ENCODE measurements around the gene MICU1.
"Not testable (repeated sequence)": the region's sequence is repeated elsewhere in the genome, so short reads cannot be mapped to it uniquely, and the experiment has no call there.

Gene MICU1

DNA sequence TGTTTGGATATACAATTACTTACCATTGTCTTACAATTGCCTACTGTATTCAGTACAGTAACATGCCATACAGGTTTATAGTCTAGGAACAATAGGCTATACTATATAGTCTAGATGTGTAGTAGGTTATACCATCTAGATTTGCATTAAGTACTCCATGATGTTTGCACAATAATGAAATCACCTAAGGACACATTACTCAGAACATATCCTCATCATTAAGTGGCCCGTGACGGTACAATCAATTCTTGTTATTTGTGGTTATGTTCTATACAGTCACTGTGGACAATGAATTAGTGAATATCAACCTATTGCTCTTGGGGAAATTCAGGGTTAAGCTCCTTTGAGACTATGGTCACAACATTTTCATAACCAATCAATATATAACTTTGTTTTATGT lies 75.6 kb downstream of the MICU1 start:
- H3K27ac ChIP-seq = no peak overlapping the region
- no peak for DNase-seq
- H3K4me3 ChIP-seq (ENCODE audit: low read depth, low read length) = no peak overlapping the region
- in situ Hi-C loops (cut with HindIII; ENCODE audit: low pct_ligation_motif_present, low sequenced_read_pairs) = no loop called here
- H3K36me3 ChIP-seq (replicated peaks) = peaks cover 9% of the 10 kb centered on the region
- TF ChIP-seq, protein P1, sequence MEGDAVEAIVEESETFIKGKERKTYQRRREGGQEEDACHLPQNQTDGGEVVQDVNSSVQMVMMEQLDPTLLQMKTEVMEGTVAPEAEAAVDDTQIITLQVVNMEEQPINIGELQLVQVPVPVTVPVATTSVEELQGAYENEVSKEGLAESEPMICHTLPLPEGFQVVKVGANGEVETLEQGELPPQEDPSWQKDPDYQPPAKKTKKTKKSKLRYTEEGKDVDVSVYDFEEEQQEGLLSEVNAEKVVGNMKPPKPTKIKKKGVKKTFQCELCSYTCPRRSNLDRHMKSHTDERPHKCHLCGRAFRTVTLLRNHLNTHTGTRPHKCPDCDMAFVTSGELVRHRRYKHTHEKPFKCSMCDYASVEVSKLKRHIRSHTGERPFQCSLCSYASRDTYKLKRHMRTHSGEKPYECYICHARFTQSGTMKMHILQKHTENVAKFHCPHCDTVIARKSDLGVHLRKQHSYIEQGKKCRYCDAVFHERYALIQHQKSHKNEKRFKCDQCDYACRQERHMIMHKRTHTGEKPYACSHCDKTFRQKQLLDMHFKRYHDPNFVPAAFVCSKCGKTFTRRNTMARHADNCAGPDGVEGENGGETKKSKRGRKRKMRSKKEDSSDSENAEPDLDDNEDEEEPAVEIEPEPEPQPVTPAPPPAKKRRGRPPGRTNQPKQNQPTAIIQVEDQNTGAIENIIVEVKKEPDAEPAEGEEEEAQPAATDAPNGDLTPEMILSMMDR (IDR thresholded peaks at IDR 0.05; ENCODE audit: low read depth, low read length, missing control alignments) = no peak
- no peaks in the 10 kb centered on the region for H3K27me3 ChIP-seq (replicated peaks)

DNA sequence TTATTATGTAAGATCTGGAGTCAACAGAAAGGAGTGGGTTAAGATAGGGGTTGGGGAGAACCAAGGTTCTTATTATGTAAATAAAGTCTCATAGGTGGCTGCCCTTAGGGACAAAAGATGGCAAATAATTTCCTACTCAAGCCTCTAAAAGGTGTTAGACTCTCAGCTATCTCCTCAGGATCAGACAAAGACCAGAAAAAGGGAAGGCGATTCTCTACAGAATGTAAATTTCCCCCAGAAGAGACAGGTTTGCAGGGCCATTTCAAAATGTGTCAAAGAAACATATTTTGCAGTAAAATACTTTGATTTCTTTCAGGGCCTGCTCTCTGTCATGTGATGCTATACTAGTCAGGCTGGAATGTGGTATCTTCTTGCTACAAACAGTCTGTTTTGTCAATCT lies 80.3 kb downstream of the MICU1 start:
- Histone ChIP-seq H3K27ac (no peak overlapping the region), H3K36me3 (replicated peaks) (peaks cover 5% of the 10 kb centered on the region), H3K27me3 (replicated peaks) (no peaks in the 10 kb centered on the region), H3K4me3 (ENCODE audit: low read depth, low read length) (no peak overlapping the region)
- in situ Hi-C loops (cut with HindIII; ENCODE audit: low pct_ligation_motif_present, low sequenced_read_pairs) = no loop called here
- DNase-seq = no peak
- TF ChIP-seq, protein P1 (IDR thresholded peaks at IDR 0.05; ENCODE audit: low read depth, low read length, missing control alignments) = no peak

DNA sequence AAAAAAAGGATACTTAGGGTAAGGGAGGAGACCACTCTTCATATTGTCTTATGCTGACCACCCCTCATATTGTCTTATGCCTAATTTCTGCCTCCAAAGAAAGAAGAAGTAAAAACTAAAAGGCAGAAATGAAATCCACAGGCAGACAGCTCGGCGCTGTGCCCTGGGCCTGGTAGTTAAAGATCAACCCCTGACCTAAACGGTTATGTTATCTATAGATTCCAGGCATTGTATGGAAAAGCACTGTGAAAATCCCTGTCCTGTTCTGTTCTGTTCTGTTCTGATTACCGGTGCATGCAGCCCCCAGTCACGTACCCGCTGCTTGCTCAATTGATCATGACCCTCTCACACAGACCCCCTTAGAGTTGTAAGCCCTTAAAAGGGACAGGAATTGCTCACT lies 82.0 kb downstream of the MICU1 start:
- H3K27ac ChIP-seq; H3K4me3 ChIP-seq (ENCODE audit: low read depth, low read length); H3K36me3 ChIP-seq (replicated peaks); H3K27me3 ChIP-seq (replicated peaks); in situ Hi-C loops (cut with HindIII; ENCODE audit: low pct_ligation_motif_present, low sequenced_read_pairs); DNase-seq: not testable (repeated sequence)

DNA sequence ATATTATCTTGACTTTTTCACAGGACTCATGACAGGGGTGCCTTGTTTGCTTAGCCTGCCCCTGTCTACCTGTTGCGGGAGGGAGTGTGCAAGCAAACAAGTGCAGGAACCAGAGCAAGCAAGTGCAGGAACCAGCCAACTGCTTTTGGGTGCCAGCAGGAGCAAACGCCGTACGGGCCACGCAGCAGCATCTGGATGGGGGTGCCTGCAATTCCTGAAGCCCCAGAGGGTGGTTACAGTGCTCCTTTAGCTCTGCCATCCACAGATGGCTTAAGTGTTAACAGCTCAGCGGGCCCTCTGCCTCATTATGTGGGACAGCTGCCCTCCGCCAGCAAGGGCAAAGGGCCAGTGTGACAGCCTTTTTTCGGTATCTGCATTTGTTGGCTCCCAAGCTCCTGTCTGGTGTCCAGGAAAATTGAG lies 83.5 kb downstream of the MICU1 start:
- TF ChIP-seq, protein P1 (IDR thresholded peaks at IDR 0.05; ENCODE audit: low read depth, low read length, missing control alignments) = no peak
- DNase-seq = no peak
- Histone ChIP-seq H3K4me3 (ENCODE audit: low read depth, low read length) (no peak overlapping the region), H3K27ac (no peak overlapping the region), H3K36me3 (replicated peaks) (no peaks in the 10 kb centered on the region), H3K27me3 (replicated peaks) (no peaks in the 10 kb centered on the region)
- in situ Hi-C loops (cut with HindIII; ENCODE audit: low pct_ligation_motif_present, low sequenced_read_pairs) = no loop called here

DNA sequence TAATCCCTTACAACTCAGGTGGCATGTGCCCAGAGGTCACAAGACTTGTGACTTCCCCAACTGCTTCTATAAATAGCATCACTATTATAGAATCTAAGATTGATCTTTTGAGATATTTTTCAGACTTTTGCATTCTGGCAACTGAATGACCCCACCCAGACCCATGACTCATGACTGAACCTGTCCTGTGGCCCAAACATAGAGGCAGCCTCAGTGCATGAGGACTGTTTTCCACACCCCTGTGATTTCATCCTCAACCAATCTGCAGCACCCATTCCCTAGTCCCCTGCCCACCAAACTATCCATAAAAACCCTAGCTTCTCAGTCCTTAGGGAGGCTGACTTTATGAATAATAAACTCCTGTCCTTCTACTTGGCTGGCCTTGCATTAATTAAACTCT lies 84.5 kb downstream of the MICU1 start:
- Histone ChIP-seq H3K36me3 (replicated peaks) (no peaks in the 10 kb centered on the region), H3K27me3 (replicated peaks) (no peaks in the 10 kb centered on the region), H3K4me3 (ENCODE audit: low read depth, low read length) (no peak overlapping the region), H3K27ac (no peak overlapping the region)
- in situ Hi-C loops (cut with HindIII; ENCODE audit: low pct_ligation_motif_present, low sequenced_read_pairs) = no loop called here
- no peak for DNase-seq
- TF ChIP-seq, protein P1 (IDR thresholded peaks at IDR 0.05; ENCODE audit: low read depth, low read length, missing control alignments) = no peak

DNA sequence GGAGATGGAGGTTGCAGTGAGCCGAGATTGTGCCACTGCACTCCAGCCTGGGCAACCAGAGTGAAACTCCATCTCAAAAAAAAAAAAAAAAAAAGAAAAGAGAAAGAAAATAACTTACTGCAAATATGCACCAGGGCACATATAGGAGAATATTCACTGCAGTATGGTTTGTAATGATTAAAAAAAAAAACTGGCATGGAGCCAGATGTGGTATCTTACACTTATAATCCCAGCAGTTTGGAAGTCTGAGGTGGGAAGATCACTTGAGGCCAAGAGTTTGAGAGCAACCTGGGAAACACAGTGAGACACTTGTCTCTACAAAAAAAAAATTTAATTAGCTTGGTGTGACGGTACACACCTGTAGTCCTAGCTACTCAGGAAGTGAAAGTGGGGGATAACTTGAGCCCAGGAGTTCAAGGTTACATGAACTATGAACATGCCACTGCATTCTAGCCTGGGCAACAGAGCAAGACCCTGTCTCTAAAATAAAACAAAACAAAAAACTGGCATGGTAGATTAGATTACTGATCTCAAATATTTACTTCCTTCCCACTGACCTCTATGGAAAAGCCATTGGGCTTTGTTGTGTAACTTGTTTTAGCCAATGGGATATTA lies 85.6 kb downstream of the MICU1 start:
- Histone ChIP-seq H3K36me3 (replicated peaks) (no peaks in the 10 kb centered on the region), H3K27ac (no peak overlapping the region), H3K4me3 (ENCODE audit: low read depth, low read length) (no peak overlapping the region), H3K27me3 (replicated peaks) (no peaks in the 10 kb centered on the region)
- DNase-seq = no peak
- in situ Hi-C loops (cut with HindIII; ENCODE audit: low pct_ligation_motif_present, low sequenced_read_pairs) = no loop called here
- TF ChIP-seq, protein P1 (IDR thresholded peaks at IDR 0.05; ENCODE audit: low read depth, low read length, missing control alignments) = no peak
